Esophagus muscularis mucosa (tissue), 3 donors: ENCODE measurements around the gene GLA.

Source experiments
- POLR2A ChIP-seq: fragments of 450-650 bp; IDR thresholded peaks from one replicate; pipeline ENCODE4 v1.6.1; 2017; ENCODE audit warnings: antibody characterized with exemption, moderate library complexity, mild to moderate bottlenecking, low read depth
- TF ChIP-seq, protein P1 (sequence below), 3 experiments: fragments of 200-600 bp in 2 of 3; fragments of 450-650 bp in 1 of 3; sonication (generic) in 2 of 3; IDR thresholded peaks; one replicate each; pipeline ENCODE4 v1.5.1; 2017 to 2019; ENCODE audit warnings: antibody characterized with exemption in 3 of 3, mild to moderate bottlenecking in 2 of 3, moderate library complexity in 1 of 3

DNA sequence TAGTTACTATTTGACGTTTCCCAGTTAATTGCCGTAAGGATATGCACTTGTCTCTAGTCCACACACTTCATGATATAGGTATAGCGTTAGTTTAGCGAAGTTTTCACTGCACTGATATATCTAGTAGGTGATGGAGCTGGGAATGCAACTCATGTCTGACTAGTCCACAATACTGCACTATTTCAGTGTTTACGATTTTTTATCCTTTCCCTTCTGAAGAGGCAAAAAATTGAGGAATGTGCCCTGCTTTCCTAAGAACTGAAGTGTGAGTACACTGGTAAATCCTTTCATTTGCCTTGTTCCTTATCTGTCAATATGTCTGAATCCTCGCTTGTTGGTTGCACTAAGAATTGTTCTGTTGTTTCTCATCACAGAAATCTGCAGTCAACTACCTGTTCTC, 15.9 kb downstream of the GLA start:
- no peak for TF ChIP-seq POLR2A
- TF ChIP-seq, protein P1, sequence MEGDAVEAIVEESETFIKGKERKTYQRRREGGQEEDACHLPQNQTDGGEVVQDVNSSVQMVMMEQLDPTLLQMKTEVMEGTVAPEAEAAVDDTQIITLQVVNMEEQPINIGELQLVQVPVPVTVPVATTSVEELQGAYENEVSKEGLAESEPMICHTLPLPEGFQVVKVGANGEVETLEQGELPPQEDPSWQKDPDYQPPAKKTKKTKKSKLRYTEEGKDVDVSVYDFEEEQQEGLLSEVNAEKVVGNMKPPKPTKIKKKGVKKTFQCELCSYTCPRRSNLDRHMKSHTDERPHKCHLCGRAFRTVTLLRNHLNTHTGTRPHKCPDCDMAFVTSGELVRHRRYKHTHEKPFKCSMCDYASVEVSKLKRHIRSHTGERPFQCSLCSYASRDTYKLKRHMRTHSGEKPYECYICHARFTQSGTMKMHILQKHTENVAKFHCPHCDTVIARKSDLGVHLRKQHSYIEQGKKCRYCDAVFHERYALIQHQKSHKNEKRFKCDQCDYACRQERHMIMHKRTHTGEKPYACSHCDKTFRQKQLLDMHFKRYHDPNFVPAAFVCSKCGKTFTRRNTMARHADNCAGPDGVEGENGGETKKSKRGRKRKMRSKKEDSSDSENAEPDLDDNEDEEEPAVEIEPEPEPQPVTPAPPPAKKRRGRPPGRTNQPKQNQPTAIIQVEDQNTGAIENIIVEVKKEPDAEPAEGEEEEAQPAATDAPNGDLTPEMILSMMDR (IDR thresholded peaks at IDR 0.05): no peak
